Measurements from ENCODE around the gene PIEZO1.
A peak's percentile ranks its signal among the peaks of the same experiment; 100 is the strongest.

The PIEZO1 gene

DNA sequence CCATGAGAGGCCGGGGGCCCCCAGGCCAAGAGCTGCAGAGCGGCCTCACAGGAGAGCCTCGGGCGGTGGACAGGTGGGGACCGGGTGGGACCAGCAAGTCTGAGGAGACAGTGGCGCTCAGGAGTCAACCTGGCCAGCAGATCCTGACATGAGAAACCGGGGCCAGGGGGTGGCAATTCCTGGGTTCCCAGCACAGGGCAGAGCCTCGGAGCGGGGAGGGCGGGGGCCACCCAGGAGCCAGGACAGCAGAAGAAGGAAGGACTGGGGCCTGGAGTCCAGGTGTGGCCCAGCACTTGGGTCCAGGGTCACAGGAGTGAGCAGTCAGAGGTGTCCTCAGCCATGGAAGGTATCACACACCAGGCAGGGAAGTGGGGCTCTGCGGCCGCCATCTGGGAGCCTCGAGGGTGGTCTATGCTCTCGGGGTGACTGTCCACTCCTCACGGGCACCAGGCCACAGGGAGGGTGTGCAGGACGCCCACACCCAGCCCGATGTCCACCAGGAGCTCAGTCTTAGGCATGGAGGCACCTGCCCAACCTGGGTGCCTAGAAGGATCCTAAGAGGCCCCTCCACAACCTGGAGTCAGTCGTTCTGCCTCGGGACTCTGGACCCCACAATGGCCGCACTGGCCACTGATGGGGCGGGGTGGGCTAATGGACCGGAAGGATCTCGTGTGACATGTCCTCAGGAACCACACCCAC, 29.1 kb downstream of the PIEZO1 start:
- Mint-ChIP-seq H3K4me1 (peaks cover 6% of the 10 kb centered on the region), H3K27me3 (ENCODE audit: low read depth) (peaks cover 11% of the 10 kb centered on the region), H3K36me3 (ENCODE audit: low read depth) (no peaks in the 10 kb centered on the region), H3K9me3 (no peaks in the 10 kb centered on the region), H3K27ac (no peak overlapping the region), H3K4me3 (no peak overlapping the region)
- TF ChIP-seq, protein P1, sequence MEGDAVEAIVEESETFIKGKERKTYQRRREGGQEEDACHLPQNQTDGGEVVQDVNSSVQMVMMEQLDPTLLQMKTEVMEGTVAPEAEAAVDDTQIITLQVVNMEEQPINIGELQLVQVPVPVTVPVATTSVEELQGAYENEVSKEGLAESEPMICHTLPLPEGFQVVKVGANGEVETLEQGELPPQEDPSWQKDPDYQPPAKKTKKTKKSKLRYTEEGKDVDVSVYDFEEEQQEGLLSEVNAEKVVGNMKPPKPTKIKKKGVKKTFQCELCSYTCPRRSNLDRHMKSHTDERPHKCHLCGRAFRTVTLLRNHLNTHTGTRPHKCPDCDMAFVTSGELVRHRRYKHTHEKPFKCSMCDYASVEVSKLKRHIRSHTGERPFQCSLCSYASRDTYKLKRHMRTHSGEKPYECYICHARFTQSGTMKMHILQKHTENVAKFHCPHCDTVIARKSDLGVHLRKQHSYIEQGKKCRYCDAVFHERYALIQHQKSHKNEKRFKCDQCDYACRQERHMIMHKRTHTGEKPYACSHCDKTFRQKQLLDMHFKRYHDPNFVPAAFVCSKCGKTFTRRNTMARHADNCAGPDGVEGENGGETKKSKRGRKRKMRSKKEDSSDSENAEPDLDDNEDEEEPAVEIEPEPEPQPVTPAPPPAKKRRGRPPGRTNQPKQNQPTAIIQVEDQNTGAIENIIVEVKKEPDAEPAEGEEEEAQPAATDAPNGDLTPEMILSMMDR (IDR thresholded peaks at IDR 0.05; ENCODE audit: unreplicated experiment in 3 of 3) = peak in 1 of 3 experiments; percentile 15

DNA sequence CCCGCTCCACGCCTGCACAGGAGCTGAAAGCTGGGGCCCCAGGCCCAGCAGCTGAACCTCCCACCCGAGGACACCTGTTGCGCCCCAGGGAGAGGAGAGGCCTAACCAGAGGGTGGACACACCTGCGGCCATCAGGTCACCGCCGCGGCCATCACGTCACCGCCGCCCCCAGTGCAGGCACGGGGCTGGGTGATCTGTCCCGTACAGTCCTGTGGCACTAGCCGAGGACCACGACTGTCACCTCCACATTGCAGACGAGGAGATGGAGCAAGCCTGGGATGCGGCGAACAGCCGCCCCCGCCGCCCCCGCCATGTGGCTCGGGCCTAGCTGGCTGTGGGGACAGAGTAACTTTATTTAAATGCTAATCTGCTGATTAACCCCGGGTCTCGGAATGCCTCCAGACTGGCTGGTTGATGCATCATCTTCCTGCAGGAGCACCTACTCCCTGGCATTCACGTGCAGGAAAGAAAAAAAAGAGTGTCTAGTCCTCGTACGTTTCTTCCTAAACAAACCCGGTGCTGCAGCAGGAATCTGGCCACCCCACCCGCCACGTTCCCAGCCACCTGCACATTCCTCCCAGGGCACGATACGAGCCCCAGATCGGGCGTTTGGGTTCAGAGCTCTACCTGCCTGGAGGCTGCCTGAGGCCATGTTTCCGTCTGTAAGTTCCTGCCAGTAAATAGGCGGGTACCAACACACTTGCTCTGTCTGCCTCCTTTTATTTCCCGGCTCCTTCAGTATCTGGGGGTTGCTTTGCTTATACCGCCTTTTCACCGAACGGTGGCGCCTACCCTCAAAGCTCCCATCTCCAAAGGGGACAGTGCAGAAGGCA, 29.9 kb downstream of the PIEZO1 start:
- Mint-ChIP-seq H3K27me3 (ENCODE audit: low read depth) (peaks cover 11% of the 10 kb centered on the region), H3K9me3 (no peaks in the 10 kb centered on the region), H3K36me3 (ENCODE audit: low read depth) (no peaks in the 10 kb centered on the region), H3K4me3 (no peak overlapping the region), H3K4me1 (peaks cover 6% of the 10 kb centered on the region), H3K27ac (peak overlapping the region in 1 of 3 experiments; percentile 39)
- TF ChIP-seq, protein P1 (IDR thresholded peaks at IDR 0.05; ENCODE audit: unreplicated experiment in 3 of 3) = peak; percentile 40 to 55 (median 51)

DNA sequence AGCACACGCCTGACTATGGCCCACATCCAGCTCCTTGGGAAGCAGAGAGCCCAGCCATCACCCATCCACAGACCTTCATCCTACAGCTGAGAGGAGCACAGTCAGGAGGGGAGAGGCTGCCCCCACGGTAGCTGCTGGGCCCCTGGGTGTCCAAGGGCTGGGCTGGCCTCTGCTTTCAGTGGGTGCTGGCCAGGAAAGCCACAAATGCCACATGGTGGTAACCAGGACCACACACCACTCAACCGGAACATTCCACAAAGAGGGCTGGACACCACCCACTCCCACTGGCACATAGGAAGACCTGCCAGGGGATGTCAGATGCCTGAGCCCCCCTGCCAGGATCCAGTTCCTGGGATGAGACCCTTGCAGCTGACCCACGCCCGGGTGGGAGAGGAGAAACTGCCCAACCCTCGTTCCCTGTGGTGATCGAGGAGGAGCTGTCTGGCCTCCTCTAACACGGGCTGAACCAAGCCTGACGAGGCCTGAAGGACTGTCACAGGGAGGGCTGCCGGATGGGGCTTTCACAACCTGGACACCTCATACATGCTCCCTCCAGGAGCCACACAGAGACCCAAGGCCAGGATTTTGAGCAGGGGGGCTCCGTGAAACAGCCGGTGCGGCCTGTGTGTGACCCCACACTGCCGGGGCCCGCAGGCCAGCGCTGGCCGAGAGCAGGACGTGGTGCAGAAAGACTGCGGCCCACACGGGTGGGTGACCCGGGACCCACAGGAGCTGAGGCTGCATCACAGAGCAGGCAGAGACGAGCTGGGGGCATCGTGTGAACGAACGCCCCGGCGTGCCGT, 30.7 kb downstream of the PIEZO1 start:
- Mint-ChIP-seq H3K27me3 (ENCODE audit: low read depth) (peaks cover 11% of the 10 kb centered on the region), H3K9me3 (no peaks in the 10 kb centered on the region), H3K36me3 (ENCODE audit: low read depth) (no peaks in the 10 kb centered on the region), H3K4me3 (no peak overlapping the region), H3K4me1 (peaks cover 2% of the 10 kb centered on the region), H3K27ac (no peak overlapping the region)
- TF ChIP-seq, protein P1 (IDR thresholded peaks at IDR 0.05; ENCODE audit: unreplicated experiment in 3 of 3) = no peak

DNA sequence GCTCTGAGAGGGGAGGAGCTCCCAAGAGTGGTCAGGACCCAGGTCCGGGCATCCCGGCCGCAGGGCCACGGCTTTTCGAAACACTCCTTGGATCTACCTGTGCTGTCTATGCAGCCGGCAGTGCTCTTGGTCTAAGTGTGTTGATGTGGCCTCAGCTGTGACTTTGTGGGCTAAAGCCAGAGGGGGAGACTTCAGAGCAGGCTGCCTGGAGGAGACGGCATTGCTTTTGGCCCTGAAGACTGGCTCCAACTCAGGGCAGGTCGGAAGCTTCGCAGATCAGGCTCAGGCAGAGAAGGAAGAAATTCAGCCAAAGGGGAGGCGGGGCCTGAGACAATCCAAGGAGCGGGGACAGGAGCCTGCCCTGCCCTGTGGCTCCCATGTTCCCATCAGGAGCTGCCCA, 31.4 kb downstream of the PIEZO1 start:
- no peaks in the 10 kb centered on the region for H3K4me1 Mint-ChIP-seq
- TF ChIP-seq, protein P1 (IDR thresholded peaks at IDR 0.05; ENCODE audit: unreplicated experiment in 3 of 3) = no peak
- no peaks in the 10 kb centered on the region for H3K9me3 Mint-ChIP-seq
- no peak overlapping the region for H3K27ac Mint-ChIP-seq
- H3K27me3 Mint-ChIP-seq (ENCODE audit: low read depth) = peaks cover 11% of the 10 kb centered on the region
- H3K4me3 Mint-ChIP-seq = no peak overlapping the region
- no peaks in the 10 kb centered on the region for H3K36me3 Mint-ChIP-seq (ENCODE audit: low read depth)

DNA sequence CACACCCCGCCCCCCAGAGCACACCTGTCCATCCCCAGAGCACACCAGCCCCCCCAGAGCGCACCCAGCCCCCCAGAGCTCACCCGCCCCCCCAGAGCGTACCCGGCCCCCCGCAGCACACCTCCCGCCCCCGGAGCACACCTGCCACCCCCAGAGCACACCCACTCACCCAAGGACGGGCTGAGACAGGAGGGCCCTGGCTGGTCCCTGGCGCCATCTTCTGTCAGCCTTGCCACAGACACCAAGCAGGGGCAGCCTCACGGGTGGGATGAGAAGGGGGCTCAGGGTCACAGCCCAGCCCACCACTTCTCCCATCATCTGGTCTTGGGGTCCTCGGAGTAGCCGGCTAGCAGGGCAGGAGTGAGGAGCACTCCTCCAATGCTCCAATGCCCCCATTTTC, 31.8 kb downstream of the PIEZO1 start:
- Mint-ChIP-seq H3K9me3 (no peaks in the 10 kb centered on the region), H3K36me3 (ENCODE audit: low read depth) (no peaks in the 10 kb centered on the region)
- TF ChIP-seq, protein P1 (IDR thresholded peaks at IDR 0.05; ENCODE audit: unreplicated experiment in 3 of 3) = no peak

More for the DNA sequence above, 31.8 kb downstream of the PIEZO1 start:
- Mint-ChIP-seq H3K27ac (no peak overlapping the region), H3K27me3 (ENCODE audit: low read depth) (peaks cover 10% of the 10 kb centered on the region), H3K4me1 (no peaks in the 10 kb centered on the region), H3K4me3 (no peak overlapping the region)

Measured in nephron (organoid).